ENCODE results near the gene MYBPC3.
"Not testable (repeated sequence)": the region's sequence is repeated elsewhere in the genome, so short reads cannot be mapped to it uniquely, and the experiment has no call there.

The MYBPC3 gene

DNA sequence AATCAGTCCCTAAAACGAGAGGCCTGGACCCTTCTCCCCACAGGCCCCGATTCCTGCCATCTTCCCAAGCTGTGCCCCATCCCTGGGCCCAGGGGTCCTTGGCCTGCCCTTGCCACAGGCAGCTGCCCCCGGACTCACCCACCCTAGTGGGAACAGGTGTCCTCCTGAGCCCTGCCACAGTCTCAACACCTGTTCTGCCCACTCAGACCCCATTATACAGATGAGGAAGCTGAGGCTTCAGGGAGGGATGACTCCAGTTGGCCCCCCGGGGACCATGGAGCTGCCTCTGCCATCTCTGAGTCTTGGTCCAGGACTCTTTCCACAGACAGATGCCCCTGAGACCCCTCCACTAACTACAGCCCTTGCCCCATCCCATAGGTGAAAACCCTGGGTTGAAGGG lies 15.9 kb downstream of the MYBPC3 start:
- DNase-seq = no peak

DNA sequence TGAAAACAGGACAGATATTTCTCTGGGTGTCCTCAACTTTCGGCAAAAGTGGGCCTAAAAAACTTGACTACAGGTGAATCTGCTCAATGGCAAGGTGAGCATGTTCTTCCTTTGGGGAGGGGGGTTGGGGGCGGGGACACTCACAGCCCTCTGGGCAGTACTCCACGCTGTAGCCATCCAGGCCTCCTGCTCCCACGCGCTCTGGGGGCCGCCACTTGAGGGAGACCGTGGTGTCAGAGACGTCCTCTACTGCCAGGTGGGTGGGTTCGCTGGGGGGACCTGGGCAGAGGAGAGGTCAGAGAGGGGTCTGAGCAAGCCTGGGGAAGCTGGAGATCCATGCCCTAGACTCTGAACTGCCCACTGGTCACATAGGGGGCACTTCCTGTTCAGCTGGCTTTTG lies 16.8 kb downstream of the MYBPC3 start:
- DNase-seq = no peak

DNA sequence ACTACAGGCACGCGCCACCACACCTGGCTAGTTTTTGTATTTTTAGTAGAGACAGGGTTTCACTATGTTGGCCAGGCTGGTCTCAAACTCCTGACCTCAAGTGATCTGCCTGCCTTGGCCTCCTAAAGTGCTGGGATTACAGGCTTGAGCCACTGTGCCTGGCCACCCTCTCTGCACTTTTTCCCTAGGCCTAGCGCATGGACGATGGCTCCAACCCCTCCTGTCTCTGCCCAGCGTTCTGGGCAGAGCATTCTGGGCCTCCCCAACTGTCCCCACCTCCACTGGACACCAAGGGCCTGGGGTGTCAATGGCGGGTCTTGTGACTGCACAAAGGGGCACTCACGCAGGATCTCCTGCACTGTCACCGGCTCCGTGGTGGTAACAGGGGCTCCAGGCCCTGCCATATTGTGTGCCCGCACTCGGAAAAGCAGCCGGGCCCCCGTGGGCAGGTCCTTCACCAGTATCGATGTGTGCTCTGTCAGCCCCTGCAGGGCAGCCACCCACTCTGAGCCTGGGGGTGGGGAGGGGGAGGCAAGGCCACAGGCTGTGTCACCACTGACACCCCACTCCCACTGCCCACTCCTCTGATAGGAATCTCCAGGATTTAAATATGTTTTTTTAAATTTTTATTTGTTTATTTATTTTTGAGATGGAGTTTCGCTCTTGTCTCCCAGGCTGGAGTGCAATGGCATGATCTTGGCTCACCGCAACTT lies 17.6 kb downstream of the MYBPC3 start:
- DNase-seq = not testable (repeated sequence)

DNA sequence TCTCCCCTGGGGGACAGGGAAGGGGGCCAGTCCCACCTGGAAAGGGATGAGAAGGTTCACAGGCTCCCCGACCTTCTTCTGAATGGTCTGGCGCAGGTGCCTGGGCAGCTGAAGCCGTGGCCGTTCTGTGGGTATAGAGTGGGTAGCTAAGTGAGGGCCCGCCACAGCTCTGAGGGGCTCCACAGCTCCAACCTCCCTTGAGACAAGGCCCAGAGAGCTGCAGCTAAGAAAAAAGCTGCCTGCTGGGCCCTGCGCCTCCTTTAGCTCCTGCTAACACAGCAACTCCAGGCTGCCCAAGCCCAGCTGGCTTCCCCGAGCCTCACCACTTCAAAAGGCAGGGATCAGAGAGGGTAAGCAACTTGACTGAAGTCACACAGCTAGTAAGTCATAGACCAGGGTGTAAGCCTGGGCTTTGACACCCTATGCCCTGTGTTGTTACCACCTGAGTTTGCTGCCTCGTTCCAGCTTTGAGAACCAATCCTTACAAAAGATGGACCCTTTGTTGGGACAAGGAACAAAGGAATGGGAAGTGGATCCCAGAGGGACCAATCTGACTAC lies 18.5 kb downstream of the MYBPC3 start:
- no peak for DNase-seq

DNA sequence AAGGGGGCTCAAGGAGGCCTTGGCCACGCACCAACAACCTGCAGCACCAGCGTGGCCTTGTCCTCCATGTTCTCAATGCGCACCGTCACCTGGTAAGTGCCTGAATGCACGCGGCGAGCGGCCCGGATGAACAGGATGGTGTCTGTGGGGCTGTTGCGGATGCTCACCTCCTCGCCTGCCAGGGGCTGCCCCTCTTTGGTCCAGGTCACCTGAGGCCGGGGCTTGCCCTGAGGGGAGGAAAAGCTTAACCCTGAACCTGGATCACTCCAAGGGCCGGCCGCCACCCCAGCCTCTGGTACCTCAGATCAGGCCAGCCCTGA lies 19.0 kb downstream of the MYBPC3 start:
- no peak for DNase-seq

DNA sequence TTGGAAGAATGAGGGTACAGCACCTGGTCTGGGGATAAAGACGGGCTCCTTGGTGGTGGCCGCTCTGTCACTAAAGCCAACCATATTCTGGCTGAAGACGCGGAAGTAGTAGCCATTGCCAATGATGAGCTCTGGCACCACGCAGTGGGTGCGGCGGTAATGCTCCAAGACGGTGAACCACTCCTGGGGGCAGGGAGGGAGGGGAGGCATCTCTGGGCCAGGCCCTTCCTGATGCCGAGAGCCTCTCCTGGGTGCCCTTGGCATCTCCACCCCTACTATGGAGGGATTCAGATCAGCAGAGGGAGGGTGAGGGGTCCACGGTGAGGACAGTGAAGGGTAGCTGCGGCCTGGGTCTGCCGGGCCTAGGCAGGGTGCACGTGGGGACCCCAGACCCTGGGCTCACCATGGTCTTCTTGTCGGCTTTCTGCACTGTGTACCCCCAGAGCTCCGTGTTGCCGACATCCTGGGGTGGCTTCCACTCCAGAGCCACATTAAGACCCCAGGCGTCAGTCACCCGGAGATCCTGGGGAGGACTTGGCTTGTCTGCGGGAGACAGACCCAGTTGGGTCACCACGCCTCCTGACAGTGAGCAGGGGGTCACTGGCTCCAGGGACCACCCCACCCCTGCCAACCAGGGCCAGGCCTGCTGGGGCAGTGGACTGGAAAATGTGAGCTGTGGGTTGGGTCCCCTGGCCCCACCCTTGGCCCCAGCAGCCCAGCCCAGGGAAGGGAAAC lies 19.5 kb downstream of the MYBPC3 start:
- DNase-seq = no peak

DNA sequence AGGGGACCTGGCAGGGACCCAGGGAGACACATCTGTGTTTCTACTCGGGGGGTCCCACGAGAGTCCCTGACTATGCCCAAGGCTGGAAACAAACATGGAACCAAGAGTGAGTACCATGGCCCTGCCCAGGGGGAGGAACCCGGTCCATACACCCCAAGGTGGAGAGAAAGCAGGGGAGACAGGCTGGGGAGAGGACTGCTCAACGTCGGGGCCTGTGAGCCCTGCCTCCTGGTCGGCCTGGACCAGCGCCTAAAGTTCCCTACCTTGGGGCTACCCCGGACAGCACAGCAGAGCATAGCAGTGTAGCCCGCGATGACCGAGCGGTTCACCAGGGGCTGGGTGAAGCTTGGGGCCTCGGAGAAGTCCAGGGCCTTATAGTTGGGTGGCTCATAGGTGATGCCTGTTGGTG lies 20.2 kb downstream of the MYBPC3 start:
- DNase-seq = no peak

DNA sequence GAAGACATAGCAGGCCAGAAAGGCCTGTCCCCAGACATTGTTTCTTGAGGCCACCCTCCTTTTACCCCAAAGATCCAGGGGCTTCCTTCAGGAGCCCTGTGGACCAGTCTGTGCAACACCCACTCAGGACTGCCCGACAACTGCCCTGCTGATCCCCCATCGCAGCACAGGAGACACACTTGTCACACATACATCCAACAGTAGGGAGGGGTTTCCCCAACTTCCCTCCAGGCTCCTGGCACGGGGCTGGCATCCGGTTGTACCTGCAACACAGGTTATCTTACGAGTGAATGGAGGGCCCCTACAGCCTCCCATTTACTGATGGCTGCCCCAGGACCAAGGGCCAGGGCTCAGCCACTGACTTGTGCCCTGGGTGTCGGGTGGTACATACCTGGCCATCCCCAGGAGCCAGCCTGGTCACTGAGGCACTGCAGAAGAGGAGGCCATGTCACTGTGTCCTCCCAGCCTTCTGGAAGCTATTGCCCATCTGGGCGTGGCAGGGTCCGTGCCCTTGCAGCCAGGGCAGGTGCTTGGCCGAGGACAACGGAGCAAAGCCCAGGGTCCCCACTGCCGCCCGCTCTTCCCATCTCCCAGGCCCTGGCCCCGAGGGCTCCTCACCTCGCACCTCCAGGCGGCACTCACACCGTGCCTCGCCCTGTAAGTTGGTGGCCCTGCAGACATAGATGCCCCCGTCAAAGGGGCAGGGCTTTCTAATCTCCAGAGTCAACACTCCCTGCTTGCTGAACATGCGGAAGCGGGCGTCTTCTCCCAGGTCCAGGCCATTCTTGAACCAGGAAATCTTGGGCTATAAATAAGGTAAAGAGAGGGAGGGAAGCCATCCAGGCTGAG lies 20.8 kb downstream of the MYBPC3 start:
- no peak for DNase-seq

DNA sequence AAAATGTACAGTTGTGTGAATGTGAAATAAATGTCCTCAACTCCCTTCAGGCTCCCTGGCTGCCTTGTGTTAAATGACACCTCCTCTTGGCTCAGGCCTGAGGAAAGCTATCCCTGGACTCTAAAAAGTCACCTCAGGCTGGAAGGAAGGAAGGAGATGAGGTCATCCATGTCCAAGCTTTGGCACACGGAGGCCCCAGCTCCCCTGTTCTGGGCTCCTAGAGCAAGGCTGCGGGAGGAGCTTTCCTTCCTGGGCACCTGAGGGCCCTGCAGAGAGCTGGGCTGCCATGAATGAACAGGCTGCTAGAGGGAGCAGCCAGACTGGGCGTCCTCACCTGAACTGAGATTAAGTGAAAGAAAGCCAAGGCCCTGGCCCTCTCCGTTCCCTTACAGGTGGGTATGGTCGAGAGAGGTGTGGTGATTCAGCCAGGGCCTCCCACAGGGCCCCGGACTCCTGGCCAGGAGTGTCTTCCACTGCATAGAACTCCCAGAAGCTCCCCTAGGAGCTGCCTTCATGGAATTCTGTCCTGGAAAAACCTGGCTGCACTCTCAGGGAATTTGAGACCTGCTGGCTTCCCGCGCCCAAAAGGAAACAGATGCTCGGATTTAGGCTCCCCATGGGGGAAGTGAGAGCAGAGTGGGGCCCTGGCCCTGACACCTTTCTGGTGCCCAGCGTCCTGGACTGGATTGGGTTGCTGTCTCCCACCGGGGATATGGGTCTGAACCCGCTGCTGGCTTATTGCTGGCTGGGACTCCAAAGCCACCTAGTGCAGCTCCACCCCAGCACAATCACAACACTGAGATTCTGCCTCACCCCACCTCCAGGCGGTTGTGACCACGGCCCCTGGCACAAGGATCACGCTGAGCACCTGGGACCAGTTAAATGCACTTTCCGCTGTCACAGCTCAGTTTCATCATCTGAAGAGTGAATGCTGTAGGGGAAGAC lies 22.2 kb downstream of the MYBPC3 start:
- no peak for DNase-seq

DNA sequence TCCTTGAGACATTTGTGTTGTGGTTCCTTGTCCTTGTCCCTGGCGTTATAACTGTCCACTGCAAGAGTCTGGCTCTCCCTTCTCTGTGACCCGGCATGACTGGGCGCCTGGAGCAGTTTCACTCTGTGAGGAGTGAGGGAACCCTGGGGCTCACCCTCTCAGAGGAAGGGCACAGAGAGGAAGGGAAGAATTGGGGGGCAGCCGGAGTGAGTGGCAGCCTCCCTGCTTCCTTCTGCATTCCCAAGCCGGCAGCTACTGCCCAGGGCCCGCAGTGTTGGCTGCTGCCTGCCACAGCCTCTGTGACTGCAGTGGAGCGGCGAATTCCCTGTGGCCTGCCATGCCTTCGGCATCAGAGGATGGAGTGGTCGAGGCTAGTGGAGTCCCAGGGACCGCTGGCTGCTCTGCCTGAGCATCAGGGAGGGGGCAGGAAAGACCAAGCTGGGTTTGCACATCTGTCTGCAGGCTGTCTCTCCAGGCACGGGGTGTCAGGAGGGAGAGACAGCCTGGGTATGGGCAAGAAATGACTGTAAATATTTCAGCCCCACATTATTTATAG lies 23.0 kb downstream of the MYBPC3 start:
- no peak for DNase-seq

DNA sequence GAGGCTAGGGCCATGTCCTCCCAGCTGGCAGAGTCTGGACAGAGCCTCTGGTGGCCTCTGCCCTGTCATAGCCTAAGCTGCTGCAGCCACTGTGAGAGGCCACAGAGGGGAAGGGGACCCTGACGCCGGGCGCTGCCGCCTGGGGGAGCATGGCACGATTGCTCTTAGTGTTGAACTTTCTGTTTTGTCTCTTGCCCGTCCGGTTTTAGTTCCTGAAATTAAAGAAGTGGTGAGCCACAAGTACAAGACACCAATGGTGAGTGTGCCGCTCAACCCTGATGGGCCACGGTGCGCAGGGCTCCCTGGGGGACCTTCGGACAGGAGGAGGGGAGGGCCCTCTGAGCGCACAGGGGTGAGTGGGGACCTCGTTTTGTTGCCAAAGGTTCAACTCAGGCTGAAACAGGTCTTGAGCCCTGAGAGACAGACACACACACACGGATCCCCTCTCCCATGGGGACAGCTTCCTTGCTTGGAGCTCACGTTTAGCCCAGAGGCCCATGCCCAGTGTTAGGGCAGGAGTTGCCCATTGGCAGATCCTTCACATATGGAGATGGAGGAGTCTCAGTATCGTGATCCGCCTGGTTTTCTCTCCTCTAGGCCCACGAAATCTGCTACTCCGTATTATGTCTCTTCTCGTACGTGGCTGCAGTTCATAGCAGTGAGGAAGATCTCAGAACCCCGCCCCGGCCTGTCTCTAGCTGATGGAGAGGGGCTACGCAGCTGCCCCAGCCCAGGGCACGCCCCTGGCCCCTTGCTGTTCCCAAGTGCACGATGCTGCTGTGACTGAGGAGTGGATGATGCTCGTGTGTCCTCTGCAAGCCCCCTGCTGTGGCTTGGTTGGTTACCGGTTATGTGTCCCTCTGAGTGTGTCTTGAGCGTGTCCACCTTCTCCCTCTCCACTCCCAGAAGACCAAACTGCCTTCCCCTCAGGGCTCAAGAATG lies 23.8 kb downstream of the MYBPC3 start:
- DNase-seq = no peak

DNA sequence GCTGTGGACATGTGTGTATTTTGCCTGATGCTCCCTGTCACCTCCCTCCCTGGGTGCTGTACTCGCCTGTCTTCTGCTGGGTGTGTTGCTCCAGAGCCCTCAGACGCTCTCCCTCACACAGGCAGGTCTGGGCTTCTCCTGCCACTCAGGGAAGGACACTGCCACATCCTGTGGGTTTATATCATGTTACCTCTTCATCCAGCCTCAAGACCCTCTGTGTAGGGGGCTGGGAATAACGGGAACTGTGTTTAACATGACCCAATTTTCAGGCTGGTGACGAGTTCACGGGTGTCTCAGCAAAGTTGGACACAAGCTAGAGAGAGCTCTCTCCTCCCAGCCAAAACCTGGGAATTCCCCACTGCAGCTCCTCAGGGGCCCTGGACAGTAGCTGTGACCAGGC lies 24.6 kb downstream of the MYBPC3 start:
- no peak for DNase-seq

DNA sequence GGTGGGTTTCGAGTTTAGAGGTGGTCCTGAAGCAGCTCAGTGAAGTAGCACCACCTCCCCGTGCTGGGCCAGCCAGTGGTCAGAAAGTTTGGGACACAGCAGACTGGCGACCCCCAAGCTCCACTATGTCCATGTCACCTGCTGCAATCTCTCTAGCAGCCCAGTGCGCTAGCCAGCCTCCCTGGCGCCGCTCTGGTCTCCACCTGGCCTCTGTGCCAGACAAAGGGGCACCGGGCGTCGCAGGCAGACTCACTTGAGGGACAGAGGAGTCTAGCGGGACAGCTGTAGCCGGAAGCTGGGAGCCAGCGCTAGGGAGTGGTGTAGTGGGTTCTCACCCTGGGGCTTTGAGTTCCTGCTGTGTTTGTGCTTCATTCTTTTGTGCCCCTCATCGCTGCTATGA lies 25.5 kb downstream of the MYBPC3 start:
- peak; percentile 15 for DNase-seq

DNA sequence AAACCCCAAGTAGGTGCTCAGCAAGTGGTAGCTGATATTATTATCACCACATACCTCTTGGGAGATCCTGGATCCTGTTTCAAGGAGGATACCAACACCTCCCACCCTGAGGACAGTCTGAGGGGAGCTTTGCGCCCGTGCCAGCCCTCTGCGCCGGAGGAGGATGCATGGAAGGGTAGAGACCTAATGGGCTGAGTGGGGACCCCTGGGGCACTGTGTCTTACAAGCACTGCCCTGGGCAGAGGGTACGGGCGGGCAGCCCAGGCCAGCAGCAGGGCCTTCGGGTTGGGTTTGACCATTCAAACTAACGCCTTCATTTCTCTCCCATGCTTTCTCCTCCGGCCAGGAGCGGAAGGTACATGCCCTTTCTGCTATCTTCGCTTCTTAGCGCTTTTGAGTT lies 26.3 kb downstream of the MYBPC3 start:
- DNase-seq = no peak

DNA sequence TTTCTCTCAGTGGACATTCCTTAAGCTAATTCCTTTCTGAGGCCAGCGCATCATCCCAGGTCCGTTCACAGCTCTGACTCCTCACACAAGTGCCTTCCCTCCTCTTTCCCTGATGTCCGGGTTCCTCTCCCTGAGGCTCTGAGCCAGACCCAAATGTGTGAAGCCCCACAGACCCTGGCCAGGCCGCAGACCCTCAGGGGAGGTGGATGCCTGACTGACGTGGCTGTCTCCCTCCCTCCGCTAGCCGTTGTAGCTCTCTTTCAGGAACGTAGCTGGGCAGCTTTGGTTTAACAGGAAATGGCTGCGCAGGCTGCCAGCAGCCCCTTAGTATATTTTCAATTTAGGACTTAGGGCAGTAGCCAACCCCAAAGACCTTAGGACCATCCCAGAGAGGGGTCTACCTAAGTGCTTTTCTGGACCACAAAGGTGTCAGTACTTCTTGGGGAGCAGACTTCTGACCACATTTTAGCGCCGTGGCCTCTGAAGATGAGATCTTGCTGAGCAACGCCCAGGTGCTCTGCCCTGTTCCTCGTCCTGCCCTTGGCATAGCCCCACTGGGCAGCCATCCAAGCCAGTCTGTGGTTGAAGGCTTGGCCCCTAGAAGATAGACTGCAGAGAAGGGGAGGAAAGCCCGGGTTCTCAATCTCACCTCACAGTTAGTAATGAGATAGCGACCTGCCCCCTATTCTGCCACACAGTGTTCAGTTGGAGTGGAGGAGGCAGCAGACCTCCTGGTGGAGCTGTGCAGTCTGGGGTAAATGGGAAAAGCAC lies 27.0 kb downstream of the MYBPC3 start:
- DNase-seq = peak; percentile 29

DNA sequence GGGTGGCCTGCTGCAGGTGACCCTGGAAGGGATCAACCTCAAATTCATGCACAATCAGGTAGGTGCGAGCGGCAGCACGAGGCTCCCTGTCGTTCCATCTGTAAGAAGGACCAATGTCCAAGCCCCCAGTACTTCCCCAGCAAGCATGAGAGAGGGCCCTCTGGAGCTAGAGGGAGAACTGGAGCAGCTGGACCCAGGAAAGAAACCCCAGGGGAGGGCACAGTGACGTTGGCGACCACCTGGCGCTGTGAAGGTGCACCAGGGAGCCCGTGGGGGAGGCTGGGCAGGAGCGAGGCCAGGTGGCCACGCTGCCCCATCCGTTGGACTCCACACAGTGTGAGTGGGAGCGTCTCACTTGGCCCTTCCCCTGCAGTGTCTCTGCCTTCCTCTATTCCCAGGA lies 28.0 kb downstream of the MYBPC3 start:
- no peak for DNase-seq

DNA sequence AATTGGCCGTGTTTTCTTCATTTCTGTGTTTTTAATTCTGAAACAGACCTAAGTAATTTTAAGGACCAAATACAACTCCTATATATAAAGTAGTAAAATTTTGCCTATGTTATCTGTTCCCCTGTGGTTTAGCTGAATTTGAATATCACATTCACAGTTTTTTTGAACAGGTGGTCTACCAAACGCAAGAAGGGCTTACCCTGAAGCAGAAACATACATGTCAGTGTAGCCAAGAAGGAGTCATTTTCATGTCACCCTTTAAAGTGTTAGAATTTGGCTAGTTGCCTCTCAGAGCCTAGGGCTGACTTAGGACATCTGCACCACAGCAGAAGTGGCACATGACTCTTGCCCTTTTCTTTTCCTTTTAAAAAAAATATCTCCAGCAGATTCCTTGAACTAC lies 34.3 kb downstream of the MYBPC3 start:
- no peak for DNase-seq

DNA sequence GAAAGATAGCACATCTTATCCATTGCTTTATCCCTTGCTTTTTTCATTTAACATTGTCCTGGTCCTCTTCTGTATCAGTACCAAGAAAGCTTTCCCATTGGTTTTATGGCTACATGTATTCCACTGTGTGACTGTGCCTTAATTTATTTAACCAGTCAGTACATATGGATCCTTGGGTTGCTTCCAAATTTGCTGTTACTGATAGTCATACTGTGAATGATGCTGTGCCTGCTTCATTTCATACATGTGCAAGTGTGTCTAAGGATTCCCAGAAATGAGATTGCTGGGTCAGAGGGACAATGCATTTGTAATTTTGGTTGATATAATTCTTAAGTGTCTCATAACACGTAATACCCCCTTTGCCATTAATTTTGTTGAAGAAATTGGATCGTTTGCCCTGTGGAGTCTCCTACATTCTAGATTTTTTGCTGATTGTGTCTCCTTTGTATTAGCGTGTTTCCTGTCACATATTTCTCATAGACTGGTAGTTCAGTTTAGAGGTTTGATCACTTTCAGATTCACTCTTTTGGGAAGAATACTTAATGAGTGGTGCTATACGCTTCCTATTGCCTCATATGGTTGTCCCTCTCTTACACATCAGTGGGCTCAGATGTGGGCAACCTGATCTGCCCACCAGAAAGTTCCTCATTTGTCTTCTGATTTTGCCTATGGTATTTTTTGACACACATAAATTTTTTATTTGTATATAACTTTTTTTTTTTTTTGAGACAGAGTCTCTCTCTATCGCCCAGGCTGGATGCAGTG lies 35.3 kb downstream of the MYBPC3 start:
- no peak for DNase-seq

DNA sequence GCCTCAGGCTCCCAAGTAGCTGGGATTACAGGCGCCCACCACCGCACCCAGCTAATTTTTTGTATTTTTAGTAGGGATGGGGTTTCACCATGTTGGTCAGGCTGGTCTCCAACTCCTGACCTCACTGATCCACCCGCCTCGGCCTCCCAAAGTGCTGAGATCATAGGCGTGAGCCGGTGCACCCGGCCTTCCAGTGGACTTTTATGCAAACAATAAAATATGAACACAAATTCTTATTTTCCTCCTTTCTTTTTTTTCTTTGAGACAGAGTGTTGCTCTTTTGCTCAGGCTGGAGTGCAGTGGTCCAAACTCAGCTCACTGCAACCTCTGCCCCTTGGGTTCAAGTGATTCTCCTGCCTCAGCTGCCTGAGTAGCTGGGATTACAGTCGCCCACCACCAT lies 36.0 kb downstream of the MYBPC3 start:
- not testable (repeated sequence) for DNase-seq

Data from DMS79 treated with DMSO at 0.1 percent for 48 hours (cell line).